ENCODE results near the gene MTA2.

MTA2 gene

DNA sequence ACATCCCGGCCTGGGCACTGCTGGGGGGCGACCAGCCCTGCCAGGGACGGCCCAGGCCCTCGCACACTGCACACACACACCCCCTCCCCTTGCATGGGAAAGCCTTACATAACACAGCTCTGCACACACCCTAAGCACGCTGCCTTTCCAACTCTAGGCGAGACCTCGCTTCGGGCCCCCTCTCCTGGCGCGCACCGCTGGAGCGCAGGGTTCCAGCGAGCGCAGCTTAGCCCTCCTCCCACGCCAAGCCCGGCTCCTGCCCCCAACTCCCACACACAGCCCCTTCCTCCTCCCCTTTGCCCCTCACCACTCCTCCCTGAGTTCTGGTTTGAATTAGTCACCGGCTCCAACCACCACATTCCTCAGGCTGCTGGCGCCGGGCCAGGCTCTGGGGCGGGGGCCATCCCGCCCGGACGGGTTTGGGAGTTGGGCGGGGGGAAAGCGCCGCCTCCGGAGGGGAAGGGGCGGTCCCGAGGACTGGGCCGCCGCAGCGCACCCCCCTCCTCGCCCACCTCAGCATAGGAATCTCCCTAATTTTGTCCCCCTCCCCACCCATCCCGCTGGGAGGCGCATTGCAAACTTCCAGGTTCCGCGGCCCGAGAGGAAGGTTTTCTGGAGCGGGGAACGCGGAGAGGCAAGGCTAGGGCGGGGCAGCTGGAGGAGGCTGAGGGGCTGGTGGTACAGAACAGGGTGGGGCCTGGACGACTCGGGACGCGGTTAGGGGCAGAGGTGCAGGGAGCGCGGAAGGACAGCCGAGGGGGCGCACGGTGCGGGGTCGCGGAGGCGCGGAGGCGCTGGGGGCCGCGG lies 56.0 kb downstream of the MTA2 start:
- DNase-seq, result peak; percentile 28

GRCh38 chr11:62544581-62545436 lies 56.9 kb downstream of the MTA2 start:
- no peak for DNase-seq

DNA sequence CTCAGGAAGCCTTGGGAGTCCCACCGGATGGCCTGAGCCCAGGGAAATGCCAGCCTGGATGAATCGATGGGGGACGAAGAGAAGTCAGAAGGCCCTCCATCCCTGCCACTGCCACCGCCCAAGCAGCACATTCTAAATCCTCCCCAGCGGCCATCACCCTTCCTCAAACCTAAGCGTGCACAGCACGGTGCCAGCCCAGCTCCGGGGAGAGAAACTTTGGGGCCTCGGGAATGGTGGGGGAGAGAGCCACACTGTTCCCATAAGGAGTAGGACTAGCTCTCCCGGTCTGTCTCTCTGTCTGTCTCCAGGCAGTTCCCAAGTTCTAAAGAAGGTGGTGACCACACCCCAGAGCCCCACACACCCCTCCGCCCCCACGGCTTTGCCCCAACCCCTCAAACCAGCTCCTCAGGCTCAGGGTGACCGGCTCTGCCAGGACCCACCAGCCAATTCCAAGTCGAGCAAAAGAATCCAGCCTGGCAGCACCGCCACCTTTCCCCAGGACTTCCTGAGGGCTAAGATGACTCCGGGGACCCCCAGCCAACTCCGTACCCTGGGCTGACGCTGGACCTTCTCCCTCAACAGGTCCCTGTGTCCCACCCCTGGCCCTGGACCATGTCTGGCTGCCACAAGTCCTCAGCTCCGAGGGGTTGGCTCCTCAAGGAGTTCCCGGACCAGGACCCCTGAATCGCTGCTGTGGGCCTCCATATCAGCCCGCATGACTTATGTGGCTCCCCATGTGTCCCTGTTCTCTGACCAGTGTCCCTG lies 57.8 kb downstream of the MTA2 start:
- no peak for DNase-seq

Measured in NCI-H345 (cell line).